Eye (tissue), 1 donor: ENCODE data around the gene CASTOR1.

Experiments
- DNase-seq: peaks from one replicate; pipeline ENCODE4 v3.0.0-alpha.2; 2015

The CASTOR1 gene

DNA sequence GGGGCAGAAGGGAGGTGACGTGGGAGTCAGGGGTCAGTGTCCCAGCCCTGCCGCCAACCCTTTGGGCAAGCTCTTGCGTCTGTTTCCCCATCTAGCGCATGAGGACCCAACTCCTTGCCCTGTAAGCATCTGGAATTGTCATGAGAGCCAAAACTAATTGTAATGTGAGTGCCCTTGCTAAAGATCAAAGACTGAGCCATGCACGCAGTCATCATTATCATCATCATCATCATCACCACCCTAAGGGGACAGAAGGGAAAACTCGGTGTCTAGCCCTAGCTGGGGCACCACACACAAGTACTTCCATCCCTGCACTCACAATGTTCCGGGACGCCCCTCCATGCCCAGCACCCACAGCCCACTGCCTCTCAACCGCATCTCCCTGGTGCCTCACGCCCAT is 45.2 kb downstream of the CASTOR1 start:
- no peak for DNase-seq

DNA sequence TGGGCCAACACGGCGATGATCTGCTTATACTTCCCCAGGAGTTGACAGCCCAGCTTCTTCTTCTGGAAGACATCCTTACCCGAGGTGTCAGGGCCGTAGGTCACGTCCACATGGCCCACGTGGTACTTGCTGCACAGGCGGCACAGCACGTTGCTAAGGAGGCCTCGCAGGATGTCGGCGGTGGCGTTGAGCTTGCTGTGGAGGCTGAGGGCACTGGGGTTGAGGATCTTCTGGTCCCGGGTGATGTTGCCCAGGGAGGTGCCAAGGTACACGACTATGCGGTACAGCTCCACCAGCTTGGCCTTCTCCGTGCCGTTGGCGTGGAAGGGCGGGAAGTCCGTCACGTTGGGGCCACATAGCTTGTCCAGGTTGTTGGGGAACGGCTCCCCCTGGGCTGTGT is 45.6 kb downstream of the CASTOR1 start:
- DNase-seq = no peak

DNA sequence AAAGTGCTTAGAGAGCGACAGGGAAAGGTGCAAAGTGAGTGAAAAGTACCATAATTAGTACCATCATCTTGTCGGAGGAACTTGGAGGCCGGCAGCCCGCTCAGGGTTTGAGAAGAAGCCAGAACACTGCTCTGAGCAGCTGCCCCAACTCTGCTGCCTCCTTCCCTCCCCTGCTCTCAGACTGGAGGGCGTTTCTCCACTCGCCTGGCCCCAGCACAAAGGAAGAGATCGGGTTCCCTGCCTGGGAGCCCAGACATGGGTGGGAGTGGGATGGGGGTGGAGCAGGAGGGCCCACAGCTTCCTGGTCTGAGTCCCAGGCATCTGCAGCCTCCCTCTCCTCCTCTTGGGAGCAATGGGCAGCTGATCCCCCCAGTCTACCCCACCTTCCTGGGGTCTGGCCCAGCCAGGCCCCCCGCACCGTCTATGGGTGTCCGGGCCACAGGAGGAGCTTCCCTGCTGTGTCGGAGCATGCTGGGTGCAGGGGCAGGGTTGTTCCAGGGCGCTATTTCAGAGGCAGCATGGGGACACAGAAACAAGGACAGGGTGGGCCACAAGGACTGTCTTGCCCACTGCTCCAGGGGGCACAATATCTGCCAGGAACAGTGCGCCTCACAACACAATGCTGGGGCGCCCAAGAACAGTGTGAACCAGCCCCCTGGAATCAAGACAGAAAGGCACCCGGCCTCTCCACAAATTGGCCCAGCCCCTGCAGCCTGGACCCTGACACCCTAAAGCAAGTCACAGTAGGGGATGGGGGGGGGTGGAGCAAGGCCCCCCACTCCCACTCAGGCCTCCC is 47.5 kb downstream of the CASTOR1 start:
- no peak for DNase-seq

DNA sequence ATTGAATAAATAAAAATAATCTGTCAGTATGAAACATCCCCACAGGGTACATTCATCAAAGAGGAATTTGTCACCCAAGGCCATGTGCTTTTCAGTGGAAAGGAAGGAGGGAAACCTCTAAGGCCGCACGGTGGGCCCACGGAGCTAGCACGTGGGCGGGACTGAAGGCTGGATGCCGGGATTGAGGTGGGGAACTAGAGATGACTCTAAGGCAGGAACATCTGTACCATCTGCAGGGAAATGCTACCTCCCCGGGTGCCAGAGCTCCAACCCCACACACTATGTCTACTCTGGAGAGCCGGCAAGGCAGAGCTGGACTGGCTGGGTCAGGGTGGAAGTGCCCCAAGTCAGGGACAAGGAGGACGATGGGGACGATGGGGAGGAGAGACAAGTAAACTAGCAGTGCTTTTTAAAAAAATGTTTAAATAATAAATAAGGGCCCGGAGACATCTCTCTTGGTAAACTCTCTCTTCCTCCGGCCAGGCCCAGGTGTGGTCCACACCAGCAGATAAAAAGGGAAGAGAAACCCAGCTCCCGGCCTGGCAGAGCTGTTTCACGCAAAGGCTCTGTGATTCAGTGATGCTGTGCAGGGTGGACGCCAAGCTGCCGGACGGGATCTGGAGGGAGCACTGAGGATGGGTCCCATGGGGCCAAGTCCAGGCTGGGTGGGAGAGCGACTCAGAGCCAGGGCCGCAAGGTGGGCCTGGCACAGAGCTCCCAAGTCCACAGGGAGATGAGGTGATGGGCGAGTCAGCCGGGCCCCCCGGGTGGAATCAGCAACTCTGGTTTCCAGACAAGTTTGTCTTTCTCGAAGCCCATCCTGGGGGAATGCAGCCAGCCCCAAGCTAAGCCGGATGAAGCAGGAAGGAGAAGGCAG is 48.5 kb downstream of the CASTOR1 start:
- no peak for DNase-seq

DNA sequence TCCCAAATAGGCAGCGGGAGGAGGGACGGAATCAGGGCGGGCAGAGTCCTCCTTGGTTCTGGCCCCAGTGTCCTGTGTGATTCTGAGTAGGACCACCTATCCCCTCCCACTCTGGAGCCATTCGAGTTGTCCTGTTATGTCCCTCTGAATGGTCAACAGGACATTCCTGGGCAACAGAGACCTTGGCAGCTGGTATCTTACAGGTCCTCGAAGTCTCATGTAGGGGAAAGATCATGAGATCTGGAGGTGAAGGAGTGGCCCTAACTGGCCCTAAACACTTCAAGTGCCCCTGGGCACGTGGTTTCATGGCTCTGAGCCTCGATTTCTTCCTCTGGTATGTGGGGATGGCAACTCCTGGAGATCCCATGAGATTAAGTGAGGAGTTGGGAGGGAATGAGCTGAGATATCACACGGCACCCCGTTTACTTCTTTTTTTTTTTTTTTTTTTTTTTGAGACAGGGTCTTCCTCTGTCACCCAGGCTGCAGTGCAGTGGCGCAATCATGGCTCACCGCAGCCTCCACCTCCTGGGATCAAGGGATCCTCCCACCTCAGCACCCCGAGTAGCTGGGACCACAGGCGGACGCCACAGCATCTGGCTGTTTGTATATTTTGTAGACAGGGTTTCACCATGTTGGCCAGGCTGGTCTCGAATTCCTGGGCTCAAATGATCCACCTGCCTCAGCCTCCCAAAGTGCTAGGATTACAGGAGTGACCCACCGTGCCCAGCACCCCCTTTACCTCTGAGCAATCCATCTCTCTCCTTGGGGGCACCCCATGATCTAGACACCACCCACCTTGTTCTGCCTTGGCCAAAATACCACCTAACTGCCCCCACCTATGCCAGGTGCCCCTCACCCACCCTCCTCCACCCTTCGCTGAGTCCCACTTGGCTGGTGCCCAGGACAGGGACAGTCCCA is 49.6 kb downstream of the CASTOR1 start:
- DNase-seq = no peak

DNA sequence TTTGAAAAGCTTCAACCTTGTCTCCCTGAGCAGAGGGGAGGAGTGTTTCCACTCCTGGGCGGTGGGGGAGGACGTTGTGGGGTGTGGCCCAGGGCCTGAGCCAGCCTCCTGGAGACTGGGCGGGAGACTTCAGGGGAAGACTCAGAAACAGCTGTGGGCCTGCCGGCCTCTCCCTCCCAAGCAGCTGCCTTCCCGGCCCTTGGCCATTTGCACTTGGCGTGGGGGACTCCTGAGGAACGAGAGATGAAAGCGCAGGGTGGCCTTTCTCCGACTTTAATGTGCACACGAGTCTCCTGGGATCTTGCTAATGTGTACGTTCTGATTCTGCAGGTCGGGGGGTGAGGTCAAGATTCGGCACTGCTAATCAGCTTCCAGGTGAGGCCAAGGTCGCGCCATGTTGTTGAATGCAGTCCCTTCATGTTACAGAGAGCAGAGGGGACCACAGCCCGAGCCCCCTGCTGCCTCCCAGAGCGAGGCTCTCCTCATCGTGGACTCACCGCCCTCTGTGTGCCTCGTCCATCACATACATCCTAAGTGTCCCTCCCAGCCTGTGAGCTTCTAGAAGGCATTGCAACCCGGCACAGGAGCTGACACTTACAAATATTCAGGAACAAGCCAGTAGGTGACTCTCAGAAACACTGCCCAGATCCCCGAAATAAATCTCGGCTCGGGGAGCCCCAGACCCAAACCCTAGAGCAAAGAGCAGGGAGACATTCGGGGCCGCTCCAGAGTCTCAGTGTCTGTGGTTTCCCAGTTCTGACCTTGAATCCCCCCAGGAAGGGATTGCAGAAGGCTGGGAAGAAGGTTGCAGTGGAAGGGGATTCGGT is 50.4 kb downstream of the CASTOR1 start:
- DNase-seq = peak; percentile 57

DNA sequence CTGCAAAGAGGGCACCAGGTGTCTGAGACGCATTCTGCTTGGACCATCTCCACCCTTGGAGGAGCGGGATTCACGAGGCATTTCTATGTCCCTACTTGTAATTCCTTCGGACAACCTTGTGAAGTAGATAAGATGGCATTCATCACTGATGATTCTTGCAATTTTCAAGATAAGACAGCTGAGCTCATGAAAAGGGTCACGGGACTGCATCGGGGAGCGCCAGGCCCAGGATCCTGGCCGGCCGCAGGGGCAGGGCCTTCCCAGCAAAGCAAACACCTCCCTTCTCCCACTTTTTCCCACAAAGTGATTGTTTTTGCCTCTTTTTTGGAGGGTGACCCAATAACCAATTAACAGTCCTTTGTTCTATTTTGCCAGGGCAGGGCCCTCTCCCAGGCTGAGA is 51.2 kb downstream of the CASTOR1 start:
- DNase-seq = no peak

DNA sequence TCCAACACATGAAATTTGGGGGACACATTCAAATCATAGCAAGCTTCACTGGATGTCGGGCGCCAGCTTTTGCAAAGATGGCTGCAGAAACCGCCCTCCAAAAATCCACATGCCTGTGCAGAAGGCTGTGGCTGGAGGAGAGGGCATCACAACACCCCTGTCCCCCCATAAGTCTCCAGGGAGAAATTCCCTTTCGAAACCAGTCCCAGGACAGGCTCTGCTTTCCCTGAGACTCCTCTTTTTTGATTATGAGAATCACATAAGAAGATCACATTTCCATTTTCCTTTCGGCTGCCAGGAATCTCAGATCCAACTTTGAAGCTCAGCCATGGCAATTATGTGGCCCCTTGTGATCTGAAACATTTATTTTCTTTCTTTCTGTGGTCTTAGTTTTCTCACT is 52.4 kb downstream of the CASTOR1 start:
- DNase-seq = no peak

DNA sequence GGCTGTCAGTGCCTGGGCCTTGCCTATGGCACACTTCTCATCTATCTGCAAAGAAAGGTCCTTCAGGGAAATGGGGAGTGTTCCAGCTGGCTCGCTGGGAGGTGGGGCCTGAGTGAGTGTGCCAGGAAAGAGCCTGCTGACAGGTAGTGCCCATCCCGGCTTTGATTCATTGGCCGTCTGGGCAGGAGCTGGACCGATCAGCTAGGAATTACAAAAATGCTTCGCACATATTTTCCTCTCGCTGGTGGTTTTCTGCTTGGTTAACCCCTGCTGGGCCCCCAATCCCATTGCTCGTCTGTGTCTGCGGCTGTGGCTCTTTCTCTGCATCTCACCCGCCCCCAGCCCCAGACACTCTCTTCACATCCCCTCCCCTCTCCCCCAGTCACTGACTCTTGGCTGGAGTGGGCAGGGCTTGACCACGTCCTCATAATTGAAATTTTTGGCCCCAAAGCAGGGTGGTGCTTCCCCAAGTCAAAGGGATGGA is 53.6 kb downstream of the CASTOR1 start:
- DNase-seq = peak; percentile 68
